CD4-positive, alpha-beta T cell treated with Interleukin-17A for 1 hour (primary cell): Measurements from ENCODE around the gene MICALL2.
A peak's percentile ranks its signal among the peaks of the same experiment; 100 is the strongest.
"Not testable (repeated sequence)": the region's sequence is repeated elsewhere in the genome, so short reads cannot be mapped to it uniquely, and the experiment has no call there.

ENCODE experiments used
- DNase-seq: peaks from one replicate; pipeline ENCODE4 v3.0.0-alpha.2; 2020

MICALL2 gene

DNA sequence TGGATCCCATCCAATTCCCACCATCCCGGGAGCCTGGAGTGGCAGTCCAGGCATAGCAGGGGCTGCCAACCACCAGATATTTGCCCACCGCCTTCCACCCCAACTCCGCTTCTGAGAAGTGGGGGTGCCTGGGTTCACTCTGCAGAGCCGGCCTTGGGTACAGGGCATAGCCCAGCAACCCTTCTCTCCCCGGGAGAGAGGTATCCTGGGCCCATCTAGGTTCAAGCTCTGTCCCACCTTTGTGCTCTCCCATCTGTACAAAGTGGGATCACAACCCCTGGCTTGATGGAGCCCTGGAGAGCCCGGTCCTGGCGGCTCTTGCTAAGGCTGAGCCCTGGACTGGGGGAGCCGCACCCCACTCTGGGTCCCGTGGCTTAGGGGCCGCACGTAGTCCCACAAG is 12.2 kb downstream of the MICALL2 start:
- DNase-seq = no peak

DNA sequence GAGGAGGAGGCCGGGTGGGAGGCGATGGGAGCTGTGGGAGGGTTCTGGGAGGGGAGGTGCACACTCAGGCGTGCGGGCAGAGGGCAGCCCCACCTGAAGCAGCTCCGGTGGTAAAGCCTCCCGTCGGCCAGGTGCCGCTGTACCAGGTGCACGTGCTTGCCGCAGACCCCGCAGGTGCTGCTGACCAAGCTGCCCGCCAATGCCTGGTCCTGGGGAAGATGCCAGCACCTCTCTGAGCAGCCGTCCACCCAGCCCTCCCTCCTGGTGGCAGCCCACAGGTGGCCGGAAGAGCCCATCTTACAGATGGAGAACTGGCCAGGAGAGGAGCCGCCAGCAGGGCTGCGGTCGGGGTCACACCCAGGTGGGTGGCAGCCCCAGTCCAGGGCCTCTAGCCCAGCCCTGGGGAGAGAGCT is 12.6 kb downstream of the MICALL2 start:
- no peak for DNase-seq

DNA sequence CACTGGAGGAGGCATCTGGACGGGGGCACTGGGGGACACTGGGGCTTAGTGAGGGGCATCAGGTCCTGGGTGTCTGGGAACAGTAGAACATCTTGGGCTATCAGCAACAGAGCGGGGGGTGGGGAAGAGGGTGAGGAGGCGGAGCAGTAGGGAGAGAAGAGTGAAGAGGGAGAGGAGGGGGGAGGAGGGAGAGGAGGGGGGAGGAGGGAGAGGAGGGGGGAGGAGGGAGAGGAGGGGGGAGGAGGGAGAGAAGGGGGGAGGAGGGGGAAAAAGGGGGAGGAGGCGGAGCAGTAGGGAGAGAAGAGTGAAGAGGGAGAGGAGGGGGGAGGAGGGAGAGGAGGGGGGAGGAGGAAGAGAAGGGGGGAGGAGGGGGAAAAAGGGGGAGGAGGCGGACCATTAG is 13.2 kb downstream of the MICALL2 start:
- DNase-seq = not testable (repeated sequence)

DNA sequence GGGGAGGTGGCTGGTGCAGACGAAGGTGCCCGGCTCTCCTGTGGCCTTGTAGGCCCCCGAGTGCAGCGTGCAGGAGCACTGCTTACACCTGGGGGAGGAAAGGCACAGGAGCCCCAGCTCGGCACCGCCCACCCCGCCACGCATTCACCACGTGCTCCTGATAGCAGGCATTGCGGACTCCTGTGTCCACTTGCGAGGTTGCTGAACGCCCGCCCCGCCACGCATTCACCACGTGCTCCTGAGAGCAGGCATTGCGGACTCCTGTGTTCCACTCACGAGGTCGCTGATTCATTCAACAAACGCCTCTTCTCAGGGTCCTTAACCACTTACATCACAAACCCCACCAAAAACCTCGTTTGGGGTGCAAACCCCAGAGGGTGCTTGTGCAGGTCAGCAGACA is 13.9 kb downstream of the MICALL2 start:
- no peak for DNase-seq

DNA sequence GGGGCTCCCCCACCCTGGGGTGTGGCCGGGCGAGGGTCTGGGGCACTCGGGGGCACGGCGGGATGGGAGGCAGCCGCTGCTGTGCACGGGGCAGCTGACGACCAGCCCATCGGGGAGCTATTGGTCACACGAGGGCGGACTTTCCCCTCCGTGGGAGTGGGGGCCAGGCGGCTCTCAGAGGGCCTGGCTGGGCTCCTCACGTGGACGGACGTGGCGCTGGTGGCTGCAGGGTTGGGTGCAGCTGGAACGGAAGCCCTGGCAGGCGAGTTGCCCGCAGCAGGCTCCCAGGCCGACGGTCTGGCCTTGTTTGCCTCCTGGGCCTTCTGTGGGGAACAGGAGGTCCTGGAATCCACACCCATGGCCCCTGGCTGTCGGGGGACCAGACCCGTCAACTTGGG is 14.3 kb downstream of the MICALL2 start:
- no peak for DNase-seq

DNA sequence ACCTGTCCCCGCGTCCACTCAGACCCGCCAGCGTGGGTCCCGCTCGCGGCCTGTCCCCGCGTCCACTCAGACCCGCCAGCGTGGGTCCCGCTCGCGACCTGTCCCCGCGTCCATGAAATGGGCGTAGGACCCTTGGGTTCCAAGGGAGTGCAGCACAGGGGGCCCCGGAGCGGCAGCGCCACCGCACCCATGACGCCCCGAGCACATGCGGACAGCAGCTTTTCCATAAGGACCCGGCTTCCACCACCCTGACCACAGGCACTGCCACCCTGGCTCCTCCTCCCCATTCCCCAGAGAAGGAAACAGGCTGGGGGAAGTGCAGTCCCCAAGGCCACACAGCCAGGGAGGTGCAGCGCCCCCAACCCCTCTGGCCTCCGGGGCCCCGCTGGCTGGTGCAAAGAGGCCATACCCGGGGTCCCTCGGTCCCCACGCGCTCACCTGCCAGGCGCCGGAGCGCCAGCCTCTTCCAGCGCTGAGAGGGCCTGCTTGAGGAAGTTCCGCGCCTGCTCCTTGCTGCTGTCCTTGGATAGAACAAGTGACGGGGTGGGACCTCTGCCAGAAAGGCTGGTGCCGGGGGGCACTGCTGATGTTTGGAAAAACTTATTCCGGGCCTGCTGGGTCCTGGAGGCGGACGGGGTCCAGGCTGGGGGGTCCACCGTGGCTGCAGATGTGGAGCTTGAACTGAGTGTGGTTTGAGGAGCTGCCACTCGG is 14.9 kb downstream of the MICALL2 start:
- no peak for DNase-seq

DNA sequence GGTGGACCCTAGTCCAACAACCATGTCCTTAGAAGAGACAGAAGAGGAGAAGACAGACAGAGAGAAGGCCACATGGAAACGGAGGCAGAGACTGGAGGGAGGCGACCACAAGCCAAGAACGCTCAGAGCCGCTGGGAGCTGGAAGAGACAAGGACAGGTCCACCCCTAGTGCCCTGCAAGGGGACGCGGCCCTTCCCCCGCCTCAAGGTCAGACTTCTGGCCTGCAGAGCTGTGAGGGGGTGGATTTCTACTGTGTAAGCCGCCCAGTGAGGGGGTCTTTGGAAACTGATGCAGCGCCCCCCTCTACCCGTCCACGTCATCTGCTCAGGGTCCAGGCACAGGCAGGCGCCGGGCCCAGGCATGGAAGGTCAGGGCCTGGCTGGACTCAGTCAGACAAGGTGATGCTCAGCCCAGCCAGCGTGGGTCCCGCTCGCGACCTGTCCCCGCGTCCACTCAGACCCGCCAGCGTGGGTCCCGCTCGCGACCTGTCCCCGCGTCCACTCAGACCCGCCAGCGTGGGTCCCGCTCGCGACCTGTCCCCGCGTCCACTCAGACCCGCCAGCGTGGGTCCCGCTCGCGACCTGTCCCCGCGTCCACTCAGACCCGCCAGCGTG is 15.6 kb downstream of the MICALL2 start:
- not testable (repeated sequence) for DNase-seq

DNA sequence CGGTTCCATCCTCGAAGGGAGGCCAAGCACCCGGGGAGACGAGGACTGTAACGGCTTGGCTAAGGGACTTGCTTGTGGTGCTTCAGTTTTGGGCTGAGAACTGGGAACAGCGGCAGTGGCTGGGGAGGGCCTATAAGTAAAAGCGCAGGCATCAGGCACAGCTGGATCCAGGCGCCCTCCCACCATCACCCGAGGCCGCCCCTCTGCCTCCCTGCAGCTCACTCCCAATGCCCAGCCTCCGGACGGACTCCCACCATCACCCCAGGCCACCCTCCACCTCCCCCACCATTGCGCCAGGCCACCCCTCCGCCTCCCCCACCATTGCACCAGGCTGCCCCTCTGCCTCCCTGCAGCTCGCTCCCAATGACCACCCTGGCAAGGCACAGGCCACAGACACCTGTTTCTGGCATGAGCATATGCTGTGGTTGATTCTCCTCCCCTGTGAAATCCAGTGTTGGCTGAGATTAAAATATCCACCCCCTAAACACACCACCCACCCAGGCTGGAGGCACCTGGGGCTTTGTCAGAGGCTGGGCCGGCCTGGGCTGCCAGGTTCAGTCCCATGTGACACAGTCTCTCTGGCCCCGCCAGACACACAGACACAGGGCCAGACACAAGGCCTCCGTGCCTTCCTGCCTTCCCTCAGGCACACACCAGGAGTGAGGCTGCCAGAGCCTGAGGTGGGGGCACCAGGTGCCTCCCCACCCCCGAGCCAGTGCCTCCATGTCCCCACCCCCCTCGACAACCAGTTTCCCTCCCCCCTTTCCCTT is 16.7 kb downstream of the MICALL2 start:
- DNase-seq = no peak

DNA sequence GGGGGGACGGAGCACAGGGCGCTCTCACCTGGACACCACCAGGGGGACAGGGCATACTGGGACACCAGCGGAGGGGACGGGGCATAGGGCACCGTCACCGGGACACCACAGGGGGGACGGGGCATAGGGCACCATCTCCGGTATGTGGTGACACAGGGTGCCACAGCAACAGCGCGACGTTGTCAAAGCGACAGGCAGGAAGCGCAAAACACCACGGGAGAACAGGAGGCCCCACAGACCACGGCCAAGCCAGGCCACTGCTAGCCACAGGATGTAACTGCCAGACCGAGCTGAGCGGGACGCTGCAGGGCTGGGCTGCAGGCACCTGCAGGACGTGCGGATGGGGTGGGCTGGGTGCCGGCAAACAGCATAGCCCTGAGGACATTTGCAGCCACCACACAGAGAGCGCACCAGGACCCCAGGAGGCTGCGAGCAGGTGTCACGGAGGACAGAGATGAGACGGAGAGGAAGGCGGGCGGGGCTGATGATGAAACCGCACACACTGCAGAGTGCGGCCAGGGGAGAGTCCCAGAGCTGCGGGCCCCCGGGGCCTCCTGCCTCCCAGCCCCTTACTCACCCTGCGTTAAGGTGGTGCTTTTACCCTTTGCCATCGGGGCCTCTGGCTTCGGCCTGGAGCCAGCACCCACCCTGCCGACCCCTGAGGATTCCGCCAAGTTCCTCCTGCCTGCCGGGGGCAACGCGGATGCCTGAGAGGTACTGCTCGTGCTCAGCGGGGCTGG is 17.5 kb downstream of the MICALL2 start:
- no peak for DNase-seq

DNA sequence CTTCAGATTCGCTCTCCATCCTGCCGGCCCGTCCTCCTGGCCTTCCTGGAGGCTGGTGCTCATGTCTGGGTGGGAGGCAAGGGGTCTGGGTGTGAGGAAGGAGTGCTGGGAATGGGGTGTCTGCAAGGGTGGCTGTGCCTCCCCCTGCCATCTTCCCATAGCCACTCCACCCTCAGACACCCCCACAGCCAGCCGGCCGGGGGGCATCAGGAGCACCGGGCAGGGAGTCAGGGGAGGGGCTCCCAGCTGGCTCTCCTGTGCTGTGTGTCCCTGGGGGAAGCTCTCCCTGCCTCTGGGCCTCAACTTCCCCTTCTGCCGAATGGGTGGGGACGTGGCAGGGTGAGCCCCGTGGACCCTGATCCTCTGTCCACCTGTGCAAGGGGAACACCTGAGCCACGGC is 18.6 kb downstream of the MICALL2 start:
- no peak for DNase-seq

DNA sequence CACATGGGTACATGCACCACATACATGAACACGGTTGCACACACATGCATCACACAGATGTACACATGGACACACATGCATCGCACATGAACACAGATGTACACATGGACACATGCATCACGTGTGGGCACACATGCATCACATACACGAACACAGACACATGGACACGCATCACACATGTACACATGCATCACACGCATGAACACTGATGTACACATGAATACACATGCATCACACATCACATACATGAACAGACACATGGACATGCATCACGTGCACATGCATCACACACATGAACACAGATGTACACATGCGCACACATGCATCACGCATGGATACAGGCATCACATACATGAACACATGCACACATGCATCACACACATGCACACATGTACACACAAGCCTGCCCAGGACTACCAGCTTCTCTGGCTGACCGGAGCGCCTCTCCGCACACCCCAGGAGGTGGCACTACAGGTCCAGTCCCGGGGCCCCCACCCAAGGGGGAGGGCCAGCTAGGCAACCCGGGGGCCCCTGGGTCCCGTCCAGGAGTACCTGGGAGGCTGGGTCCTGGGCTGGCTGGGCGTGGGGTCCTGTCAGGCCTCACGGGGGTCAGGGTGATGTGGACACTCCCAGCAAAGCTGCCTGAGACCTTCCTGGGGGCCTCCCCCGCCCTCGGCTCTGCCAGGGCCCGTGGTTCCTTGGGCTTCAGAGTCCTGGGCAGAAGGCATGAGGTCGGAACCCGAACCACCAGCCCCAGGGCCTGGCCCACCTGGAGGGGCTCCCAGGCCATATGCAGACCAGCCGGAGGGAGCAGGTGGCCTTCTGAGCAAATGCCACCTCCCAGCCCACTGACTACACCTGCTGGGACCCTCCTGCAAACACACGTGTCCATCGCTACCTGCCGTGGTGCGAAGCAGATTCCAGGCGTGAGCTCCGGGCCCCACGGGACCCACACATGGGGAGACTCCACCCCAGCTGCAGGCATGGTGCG is 19.6 kb downstream of the MICALL2 start:
- DNase-seq = no peak

DNA sequence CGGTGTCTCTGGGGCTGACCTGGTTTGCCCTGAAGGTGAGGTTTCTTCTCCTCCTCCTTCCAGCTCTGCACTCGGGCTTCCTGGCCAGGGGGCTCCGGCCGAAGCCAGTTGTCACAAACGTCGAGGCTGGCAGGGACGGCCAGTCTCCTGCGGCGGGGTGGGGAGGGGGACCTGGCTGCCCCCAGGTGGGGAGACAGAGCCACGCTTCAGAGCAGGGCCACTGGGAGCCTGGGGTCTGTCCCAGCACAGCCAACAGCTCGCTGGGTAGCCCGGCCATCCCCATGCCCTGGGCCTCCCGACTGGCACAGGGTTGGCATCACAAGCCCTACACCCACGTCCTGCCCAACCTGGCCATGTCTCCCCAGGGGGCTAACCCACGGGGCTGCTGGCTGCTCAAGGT is 20.4 kb downstream of the MICALL2 start:
- DNase-seq = no peak

DNA sequence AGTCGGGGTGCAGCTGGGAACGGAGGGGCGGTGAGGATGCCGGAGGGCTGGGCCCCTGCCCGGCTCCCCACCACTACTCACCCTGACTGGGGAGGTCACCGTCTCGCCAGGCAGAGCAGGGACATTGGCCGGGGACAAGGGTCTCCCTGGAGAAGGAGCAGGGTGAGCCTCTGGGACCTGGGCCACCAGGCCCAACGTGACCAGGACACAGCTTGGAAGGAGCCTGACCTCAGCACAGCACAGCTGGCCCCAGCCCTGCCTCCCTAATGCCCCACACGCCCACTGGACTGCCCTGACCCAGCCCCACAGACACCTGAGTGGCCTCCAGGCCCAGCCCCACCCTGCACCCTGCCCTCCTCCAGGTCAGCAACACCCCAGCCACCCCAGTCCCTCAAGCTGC is 21.1 kb downstream of the MICALL2 start:
- DNase-seq = no peak

DNA sequence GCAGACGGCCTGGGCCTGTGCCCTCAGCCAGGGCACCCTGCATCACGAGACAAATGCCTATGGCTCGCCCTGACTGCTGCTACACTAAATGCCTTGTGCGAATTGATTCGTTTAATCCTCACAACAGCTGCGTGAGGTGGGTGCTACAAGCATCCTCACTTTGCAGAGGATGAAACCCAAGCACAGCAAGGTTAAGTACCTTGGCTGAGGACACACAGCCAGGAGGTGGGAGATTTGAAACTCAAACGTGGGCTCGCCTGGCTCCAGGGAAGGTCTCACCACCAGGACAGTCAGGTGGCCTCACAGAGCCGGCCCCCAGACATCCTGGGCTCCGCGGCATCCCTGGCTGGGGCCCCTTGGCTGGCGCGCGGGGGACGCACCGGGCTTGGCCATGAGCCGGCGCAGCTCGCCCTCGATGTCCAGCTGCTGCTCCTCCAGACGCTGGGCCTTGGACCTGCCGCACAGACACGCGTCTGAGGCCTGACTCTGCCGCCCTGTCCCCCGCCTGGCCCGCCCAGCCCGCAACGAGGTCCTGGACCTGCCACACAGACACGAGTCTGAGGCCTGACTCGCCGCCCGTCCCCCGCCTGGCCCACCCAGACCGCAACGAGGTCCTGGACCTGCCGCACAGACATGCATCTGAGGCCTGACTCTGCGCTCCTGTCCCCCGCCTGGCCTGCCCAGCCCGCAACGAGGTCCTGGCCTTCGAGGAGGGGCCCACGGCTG is 22.0 kb downstream of the MICALL2 start:
- DNase-seq = no peak

DNA sequence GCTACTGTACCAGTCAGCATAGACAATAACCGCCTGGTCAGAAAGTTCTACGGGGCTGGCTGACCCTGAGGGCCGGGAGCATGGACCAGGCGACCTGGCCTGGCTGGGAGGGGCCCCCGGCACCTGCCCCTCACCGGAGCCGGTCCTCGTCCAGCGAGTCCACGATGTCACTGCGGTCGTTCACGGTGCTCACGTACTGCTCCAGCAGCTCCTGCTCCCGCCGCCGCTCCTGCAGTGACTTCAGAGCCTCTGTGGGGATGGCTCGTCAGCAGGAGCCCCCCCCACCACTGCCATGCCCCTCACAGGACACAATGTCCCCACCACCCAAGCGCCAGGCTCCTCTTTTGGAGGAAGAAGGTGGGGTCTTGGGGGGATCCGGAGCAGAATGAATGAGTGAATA is 22.7 kb downstream of the MICALL2 start:
- no peak for DNase-seq

DNA sequence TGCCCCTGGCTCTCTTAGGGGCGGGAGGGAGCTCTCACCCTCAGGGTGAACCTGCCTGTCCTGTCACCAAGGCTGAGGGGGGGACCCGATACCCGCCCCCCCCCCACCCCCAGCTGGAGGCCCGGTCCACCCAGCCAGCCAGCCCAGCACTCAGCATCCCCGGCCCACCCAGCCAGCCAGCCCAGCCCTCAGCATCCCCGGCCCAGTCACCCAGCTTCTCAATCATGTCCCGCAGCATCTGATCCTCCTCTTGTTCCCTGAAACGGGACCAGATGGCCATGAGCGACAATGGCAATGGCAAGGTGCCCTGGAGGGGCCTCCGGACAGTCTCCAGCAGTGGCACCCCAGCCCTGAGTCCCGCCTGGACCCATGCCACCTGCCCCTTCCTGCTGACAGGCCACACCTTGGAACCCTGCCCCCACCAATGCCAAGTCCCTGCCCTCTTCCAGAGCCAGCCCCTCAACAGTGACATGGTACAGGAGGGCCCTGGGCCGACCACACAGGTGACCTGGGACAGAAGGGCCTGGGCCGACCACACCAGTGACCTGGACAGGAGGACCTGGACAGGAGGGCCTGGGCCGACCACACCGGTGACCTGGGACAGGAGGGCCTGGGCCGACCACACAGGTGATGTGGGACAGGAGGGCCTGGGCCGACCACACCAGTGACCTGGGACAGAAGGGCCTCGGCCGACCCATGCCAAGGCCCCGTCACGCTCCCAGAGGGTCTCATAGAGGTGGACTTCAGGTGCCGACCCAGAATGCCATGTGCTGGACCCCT is 24.2 kb downstream of the MICALL2 start:
- DNase-seq = no peak

DNA sequence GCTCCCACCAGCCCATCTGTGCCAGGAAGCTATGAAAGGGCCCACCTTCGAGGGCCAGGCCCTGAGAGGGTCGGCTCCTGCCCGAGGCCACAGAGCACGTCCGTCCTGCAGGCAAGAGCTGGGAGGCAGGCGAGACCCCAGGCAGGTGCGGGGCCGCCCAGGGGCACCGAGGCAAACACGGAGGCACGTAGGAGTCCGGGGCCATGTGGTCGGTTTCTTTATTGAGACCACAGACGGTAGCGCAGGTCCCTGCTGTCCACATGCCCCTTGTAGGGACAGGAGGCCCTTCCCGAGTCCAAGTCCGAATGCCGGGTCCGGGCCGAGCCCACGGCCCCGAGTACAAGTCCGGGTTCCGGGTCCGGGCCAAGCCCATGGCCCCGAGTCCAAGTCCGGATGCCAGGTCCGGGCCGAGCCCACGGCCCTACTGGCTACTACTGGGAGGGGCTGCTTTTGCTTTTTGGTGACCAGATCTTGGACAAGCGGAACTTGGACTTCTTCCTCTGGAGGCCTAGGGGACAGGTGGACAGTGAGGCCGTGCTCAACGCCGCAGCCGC is 25.0 kb downstream of the MICALL2 start:
- DNase-seq = no peak

DNA sequence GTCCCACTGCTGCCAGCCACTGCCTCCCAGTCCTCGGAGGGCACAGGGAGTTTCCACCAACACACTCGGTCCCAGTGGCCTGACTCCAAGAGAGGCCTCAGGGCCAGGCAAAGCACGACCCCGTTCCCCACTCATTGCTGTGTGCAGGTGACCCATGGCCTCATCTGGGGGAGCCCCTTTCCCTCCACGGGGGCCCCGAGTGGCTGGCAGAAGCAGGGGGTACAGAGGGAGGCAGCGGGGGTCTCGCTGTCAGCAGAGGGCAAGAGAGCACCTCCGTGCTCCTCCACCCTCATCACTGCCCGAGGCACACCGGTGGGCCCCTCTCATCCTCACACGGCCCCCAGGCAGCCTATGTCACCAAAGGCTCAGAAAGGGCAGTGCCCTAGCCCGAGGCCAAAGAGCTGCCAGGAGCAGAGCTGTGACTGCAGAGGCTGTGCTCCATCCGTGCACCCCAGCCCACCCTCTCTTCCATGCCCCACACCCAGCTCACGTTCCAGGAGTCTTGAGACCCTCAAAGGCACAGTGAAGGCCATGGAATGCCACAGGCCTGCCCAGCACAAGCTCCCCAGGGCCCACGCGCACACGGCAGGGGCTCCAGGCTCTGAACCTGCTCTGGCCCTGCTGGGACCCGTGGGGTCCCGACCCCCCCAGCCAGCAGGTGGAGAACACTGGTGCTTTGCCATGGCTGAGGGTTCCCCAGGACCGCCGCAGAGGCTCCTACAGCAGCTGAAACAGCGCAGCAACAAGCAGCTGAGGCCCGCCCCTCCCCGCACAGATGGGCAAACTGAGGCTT is 25.9 kb downstream of the MICALL2 start:
- DNase-seq = no peak

DNA sequence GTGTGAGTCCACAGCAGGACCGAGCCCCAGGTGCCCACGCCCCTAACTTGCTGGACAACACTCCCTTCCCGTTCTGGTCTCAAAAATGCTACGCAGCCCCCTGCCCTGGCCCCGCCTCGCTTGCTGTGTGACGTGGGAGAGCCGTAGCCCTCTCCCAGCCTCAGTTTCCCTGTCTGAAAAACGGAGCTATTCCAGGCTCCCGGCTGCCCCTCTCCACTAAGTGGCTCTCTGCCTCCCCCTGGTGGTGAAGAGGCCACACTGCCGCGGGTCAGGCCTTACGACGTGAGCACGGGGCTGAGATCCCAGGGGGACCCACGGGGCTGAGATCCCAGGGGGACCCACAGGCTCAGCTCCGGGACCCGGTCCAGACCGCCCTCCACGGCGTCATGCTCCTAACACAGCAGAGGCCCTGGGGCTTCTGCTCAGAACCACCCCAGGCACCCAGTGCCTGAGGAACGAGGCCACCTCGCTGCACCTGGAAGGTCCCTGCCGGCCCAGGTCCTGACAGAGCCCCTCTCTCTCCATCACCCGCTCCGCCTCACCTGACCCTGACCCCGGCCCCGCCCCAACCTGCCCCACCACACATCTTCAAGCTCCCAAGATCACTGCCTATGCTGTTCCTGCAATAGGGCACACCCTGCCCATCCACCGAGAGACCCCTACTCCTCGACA is 26.7 kb downstream of the MICALL2 start:
- DNase-seq = peak; percentile 75
